Mucosa of rectum (tissue), 2 donors: Measurements from ENCODE around the gene AMIGO2.

Experiments
- H3K27ac ChIP-seq, 2 donors: one replicate each; pipeline ENCODE4 v1.7.0; 2013; ENCODE audit warnings: inconsistent platforms in 2 of 2, low read depth in 2 of 2, low read length in 2 of 2
- H3K27me3 ChIP-seq, 2 donors: one replicate each; pipeline ENCODE4 v1.7.0; 2013; ENCODE audit warnings: low read length in 2 of 2; ENCODE audit not compliant: control insufficient read depth in 2 of 2, insufficient read depth in 2 of 2
- H3K36me3 ChIP-seq, 2 donors: one replicate each; pipeline ENCODE4 v1.7.0; 2013; ENCODE audit warnings: low read length in 2 of 2; ENCODE audit not compliant: control insufficient read depth in 2 of 2, insufficient read depth in 2 of 2
- H3K4me1 ChIP-seq, 2 donors: one replicate each; pipeline ENCODE4 v1.7.0; 2013; ENCODE audit warnings: low read length in 2 of 2, mild to moderate bottlenecking in 1 of 2; ENCODE audit not compliant: control insufficient read depth in 2 of 2, insufficient read depth in 2 of 2
- H3K4me3 ChIP-seq, 2 donors: one replicate each; pipeline ENCODE4 v1.7.0; 2013; ENCODE audit warnings: low read length in 2 of 2
- H3K9ac ChIP-seq, 2 donors: one replicate each; pipeline ENCODE4 v1.7.0; 2013; ENCODE audit warnings: low read length in 2 of 2, low read depth in 1 of 2, mild to moderate bottlenecking in 1 of 2
- H3K9me3 ChIP-seq, 2 donors: one replicate each; pipeline ENCODE4 v1.7.0; 2013; ENCODE audit warnings: low read length in 2 of 2; ENCODE audit not compliant: control insufficient read depth in 2 of 2
- donor health status: healthy.
- donor health status: Normal muscosa, but diverticular disease.

The AMIGO2 gene

GRCh38 chr12:47082796-47083621, 3.2 kb upstream of the AMIGO2 start:
- Histone ChIP-seq H3K4me1 (peaks cover 0 to 4% of the 10 kb centered on the region in 2 donors), H3K4me3 (no peak overlapping the region), H3K27me3 (peaks cover 3 to 7% of the 10 kb centered on the region in 2 donors), H3K36me3 (no peaks in the 10 kb centered on the region), H3K9me3 (no peaks in the 10 kb centered on the region), H3K27ac (no peak overlapping the region), H3K9ac (no peak overlapping the region)

- H3K9ac ChIP-seq = no peak overlapping the region
- no peak overlapping the region for H3K4me3 ChIP-seq
- peaks cover 4 to 10% of the 10 kb centered on the region in 2 donors for H3K27me3 ChIP-seq
- no peak overlapping the region for H3K27ac ChIP-seq
- H3K36me3 ChIP-seq = no peaks in the 10 kb centered on the region
- peaks cover 0 to 4% of the 10 kb centered on the region in 2 donors for H3K4me1 ChIP-seq
- no peaks in the 10 kb centered on the region for H3K9me3 ChIP-seq
These were observed 2.5 kb upstream of the AMIGO2 start for GRCh38 chr12:47082283-47082682.

- peak overlapping the region; percentile 75 to 78 for H3K4me3 ChIP-seq
- H3K4me1 ChIP-seq = peaks cover 0 to 4% of the 10 kb centered on the region in 2 donors
These were observed 1.2 kb upstream of the AMIGO2 start for GRCh38 chr12:47080725-47081502.

GRCh38 chr12:47079981-47080724, 394 bp upstream of the AMIGO2 start:
- Histone ChIP-seq H3K9ac (peak overlapping the region; percentile 69), H3K27me3 (peaks cover 4 to 10% of the 10 kb centered on the region in 2 donors), H3K27ac (peak overlapping the region; percentile 79), H3K36me3 (no peaks in the 10 kb centered on the region), H3K9me3 (no peaks in the 10 kb centered on the region), H3K4me3 (peak overlapping the region; percentile 75 to 78), H3K4me1 (peaks cover 0 to 4% of the 10 kb centered on the region in 2 donors)

More at GRCh38 chr12:47080725-47081502, 1.2 kb upstream of the AMIGO2 start:
- Histone ChIP-seq H3K27me3 (peaks cover 4 to 10% of the 10 kb centered on the region in 2 donors), H3K9me3 (no peaks in the 10 kb centered on the region), H3K36me3 (no peaks in the 10 kb centered on the region), H3K9ac (peak overlapping the region; percentile 69), H3K27ac (peak overlapping the region; percentile 79)

- H3K9me3 ChIP-seq = no peaks in the 10 kb centered on the region
- peak overlapping the region; percentile 27 to 79 for H3K27ac ChIP-seq
- peak overlapping the region; percentile 75 to 78 for H3K4me3 ChIP-seq
- no peaks in the 10 kb centered on the region for H3K36me3 ChIP-seq
- H3K4me1 ChIP-seq = peaks cover 0 to 4% of the 10 kb centered on the region in 2 donors
- peaks cover 4 to 10% of the 10 kb centered on the region in 2 donors for H3K27me3 ChIP-seq
- peak overlapping the region; percentile 26 to 69 for H3K9ac ChIP-seq
These were observed 859 bp downstream of the AMIGO2 start for GRCh38 chr12:47078733-47079467.

DNA sequence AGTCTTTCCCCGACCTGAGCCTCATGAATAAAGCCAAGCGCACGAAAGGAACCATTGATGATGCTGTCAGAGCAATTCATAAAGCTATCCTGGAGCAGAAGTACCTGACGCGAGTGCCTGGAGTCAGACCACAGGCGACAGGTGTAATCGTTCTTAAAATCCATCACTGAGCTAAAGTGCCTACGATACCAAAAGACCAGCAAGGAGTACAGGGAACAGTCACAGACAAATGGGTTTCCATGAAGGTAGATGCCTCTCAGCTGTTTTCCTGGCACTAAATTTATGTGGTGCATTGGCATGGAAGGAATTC, 1.7 kb downstream of the AMIGO2 start:
- no peaks in the 10 kb centered on the region for H3K9me3 ChIP-seq
- H3K9ac ChIP-seq = no peak overlapping the region
- peak overlapping the region in 1 of 2 donors; percentile 78 for H3K4me3 ChIP-seq
- no peak overlapping the region for H3K27ac ChIP-seq
- H3K27me3 ChIP-seq = peaks cover 4 to 10% of the 10 kb centered on the region in 2 donors
- H3K4me1 ChIP-seq = peaks cover 0 to 4% of the 10 kb centered on the region in 2 donors
- no peaks in the 10 kb centered on the region for H3K36me3 ChIP-seq

DNA sequence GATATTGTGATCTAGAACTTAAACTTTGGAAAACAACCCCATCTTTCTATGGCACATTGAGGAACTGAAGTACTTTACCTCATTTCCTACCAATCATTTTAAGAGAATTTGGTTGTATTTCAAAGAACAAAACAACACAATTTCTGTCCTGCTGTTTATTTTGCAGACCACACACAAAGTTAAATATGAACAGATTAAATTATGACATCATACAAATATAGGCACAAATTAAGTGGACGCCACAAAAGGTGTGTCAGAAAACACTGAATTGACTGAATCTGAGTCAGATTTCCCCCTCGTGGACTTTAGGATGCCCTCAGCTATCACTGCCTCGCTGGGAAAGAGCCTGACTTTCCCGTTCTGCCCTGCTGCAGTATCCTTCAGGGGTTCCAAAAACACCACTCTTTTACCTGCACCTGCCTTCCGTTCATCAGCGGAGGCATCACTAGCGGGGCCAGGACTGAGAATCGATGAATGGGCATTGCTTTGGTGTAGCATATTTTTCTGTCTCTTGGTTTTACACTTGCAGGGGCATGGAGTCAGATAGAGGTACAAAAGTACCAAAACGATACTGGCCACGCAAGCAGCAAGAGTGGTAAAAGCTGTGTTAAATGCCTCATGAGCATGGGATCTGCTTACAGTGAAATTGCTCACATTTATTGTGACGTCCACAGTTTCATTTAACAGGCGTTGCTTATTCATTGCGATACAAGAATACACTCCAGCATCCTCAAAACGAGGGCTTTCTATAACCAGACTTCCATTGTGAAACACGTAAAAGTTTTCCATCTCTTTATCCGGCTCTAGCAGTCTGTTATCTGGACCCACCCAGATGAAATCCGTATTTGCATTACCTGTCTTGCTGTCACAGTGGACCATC, 2.3 kb downstream of the AMIGO2 start:
- Histone ChIP-seq H3K9ac (no peak overlapping the region), H3K27me3 (peaks cover 4 to 10% of the 10 kb centered on the region in 2 donors), H3K36me3 (no peaks in the 10 kb centered on the region), H3K4me3 (peak overlapping the region in 1 of 2 donors; percentile 78), H3K27ac (no peak overlapping the region), H3K4me1 (peaks cover 0 to 4% of the 10 kb centered on the region in 2 donors), H3K9me3 (no peaks in the 10 kb centered on the region)

DNA sequence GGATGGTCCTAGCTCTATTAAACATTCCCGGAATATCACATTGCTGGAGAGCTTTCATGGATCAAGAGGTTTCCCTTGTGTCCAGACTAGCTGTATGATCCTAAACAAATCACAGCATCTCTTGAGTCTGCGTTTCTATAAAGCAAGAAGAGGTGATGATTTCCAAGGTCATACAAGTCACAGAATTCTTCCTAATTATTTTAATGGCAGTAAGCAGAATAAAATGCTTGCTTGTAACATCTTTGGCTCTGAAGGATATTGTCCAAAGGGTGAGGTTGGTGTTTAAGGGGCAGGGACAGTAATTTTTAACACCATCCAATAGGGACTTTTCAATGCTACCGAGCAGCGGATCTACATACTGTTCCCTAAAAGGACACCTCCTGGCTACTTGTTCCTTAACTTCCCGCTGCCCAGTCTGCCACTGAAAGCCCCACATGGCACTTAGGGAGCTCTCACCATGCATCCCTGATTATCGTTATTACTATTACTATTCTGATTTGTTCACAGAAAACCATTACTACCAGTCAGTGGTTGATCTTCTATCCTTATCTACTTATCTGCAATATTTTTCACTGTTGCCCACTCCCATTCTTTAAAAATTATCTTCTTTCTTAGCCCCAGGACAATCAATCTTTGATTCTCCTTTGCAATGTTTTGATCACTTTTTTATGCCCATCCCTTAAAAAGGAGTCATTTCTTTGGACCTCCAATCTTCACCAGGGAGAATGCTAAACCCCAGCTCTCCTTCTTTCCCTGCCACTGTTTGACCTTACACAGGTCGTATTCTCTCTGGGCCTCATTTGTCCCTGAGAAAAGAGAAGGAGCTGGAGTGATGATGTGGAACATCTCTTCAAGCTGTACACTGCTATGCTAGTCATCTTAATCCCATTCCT, 4.3 kb downstream of the AMIGO2 start:
- Histone ChIP-seq H3K27me3 (peaks cover 4 to 10% of the 10 kb centered on the region in 2 donors), H3K9me3 (no peaks in the 10 kb centered on the region), H3K4me3 (no peak overlapping the region), H3K27ac (no peak overlapping the region), H3K9ac (no peak overlapping the region), H3K36me3 (no peaks in the 10 kb centered on the region), H3K4me1 (peaks cover 0 to 4% of the 10 kb centered on the region in 2 donors)
